SIG-M5 (cell line): Measurements from ENCODE around the gene SPRED2.

ENCODE experiments used
- DNase-seq: peaks from one replicate; lab custom pipeline; 2025; lab: John Stamatoyannopoulos, UW

Gene SPRED2, protein sequence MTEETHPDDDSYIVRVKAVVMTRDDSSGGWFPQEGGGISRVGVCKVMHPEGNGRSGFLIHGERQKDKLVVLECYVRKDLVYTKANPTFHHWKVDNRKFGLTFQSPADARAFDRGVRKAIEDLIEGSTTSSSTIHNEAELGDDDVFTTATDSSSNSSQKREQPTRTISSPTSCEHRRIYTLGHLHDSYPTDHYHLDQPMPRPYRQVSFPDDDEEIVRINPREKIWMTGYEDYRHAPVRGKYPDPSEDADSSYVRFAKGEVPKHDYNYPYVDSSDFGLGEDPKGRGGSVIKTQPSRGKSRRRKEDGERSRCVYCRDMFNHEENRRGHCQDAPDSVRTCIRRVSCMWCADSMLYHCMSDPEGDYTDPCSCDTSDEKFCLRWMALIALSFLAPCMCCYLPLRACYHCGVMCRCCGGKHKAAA

DNA sequence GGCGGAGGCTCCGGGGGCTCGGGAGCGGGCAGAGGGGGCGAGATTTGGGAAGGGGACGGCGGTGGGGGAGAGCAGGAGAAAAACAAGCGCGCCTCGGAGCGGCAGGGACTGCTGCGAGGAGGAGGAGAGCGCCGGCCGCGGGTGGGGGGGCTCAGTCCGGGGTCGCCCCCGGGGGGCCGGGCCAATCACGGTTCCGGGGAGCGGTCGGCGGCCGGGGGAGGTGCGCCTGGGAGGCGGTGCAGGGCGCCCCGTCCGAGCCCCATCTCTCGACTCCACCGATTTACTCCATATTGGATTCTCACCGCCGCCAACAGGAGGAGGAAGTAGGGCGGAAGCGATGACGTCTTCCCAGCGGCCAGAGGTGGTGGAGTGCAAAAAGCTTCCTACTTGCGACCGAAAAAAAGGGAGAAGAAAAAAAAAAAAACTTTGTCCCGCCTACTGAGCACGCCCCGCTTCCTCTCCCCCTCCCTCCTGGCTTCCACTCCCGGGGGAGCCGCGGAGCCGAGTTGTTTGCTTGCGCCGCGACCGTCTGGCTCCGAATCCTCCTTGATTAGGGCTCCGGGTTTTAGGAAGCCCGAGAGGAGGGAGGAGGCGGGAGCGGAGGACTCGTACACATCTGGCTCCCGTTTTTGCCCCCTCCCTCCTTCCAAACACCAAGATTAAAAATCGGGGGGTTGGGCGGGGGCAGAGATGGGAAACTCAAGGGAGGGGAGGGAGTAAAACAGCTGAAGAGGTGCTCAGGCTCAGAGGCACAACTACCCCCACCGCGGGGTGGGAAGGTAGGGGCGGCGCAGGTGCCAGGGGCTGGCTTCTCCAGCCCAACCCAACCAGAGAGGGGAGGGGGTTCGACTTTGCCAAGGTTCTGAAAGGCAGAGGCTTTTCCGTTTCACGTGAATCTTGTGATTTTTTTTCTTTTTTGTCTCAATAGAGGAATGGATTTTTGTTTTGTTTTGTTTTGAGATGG, at the start of gene SPRED2:
SPRED2 (minus strand) TSS at position 373 of the 964 bp plus-strand sequence. CDS start 612 bp downstream, outside the sequence.
- DNase-seq: peak; percentile 93

DNA sequence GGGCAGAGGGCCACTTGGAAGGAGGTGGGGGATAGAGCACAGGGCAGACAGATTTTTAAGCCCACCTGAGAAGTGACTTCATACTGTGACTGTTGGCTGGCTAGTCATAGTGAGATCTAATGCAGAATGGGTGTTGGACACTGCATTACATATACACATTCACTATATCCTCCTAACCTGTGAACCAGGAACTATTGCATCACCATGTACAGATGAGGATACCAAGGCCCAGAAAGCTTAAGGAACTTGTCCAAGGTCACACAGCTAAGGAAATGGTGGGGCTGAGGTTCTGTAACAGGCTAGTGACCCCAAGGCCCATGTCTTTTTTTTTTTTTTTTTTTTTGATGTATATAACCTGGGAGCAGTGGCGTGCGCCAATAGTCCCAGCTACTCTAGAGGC, 49.6 kb upstream of the SPRED2 start:
- DNase-seq: no peak

DNA sequence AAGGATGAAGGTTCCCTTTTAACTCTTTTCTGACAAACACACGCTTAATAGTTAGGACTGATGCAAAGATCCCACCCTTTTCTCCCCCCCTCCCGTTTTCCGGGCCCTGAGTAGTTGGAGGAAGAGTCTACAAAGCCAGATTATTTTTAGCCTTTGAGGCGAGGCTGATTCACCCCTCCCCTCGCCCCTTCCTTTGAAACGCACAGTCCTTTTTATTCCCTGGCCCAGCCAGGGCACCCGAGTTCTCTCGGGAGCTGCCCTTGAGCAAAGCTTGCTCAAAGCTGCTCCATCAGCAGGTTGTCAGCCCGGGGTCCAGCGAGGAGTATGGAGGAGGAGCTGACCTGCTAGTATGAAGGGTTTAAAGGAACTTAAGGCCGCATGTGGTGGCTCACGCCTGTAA, 47.1 kb upstream of the SPRED2 start:
- DNase-seq: no peak

DNA sequence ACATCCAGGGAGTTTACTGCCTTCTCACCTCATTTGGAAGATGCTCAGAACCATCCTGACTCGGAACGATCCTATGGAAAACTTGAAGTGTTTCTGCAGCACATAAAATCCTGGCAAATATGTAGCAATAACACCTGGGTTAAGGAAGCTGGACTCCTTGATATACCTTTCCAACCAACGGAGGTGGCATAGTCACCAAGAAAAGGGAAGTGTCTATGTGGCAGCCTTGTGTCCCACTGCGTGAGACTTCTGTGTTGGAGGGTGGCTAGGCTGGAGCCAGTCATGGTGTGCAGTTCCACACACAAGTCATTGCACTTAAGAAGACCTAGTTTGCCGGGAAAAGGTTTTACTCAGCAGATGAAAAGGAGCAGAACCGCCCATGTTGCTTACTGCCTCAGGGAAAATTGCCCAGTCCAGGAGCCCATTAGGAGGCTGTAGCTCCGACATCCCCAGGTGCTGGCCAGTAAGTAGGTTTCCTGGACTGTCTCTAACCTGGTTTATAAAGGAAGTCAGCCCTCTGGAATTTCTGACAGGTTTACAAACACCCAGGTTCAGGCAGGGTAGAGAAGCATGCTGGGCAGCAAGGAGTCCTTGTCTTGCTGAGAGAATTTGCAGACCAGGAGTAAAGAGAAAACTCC, 46.2 kb upstream of the SPRED2 start:
- no peak for DNase-seq

DNA sequence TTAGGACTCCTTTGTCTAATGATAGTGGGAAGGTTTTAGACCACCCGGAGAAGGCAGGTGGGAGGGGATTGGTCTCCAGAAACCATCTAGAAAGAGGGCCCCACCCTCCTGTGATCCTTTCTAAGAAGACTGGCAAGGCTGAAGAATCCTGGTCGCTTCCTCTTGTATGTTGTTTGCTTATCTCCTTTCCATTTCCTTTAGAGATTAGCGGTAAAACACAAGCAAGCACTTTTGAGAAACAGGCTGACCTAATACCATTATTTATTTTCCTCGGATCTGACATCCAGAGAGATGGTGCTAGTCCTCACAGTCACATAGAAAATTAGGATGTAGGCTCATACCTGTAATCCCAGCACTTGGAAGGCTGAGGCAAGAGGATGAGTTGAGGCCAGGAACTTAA, 45.2 kb upstream of the SPRED2 start:
- DNase-seq: no peak

DNA sequence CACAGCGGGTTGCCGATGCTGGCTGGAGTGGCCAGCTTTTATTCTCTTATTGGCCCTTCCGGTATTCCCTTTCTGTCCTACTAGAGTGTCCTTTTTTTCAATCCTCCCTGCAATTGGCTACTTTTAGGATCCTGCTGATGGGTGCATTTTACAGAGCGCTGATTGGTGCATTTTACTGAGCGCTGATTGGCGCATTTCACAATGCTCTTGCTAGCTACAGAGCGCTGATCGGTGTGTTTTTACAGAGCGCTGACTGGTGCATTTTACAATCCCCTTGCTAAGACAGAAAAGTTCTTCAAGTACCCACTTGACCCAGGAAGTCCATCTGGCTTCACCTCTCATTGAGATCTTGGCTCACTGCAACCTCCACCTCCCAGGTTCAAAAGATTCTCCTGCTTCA, 44.4 kb upstream of the SPRED2 start:
- DNase-seq: no peak

DNA sequence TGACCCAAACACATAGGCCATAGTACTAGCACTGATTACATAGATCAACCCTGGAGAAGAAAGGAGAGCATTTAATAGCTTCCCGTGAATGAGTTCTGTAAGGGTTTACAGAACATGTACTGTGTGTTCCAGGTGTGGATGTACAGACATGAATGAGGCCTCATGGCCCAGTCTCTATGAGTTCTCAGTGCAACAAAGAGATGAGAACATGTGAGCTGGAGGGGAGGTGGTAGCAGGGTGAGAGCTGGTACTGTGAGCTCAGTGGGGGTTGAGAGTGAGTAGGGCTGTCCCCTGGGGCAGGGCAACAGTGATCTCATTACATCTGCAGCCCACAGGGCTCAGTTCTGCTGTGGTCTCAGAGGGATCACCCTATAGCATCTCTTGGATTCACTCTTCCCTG, 42.6 kb upstream of the SPRED2 start:
- no peak for DNase-seq

DNA sequence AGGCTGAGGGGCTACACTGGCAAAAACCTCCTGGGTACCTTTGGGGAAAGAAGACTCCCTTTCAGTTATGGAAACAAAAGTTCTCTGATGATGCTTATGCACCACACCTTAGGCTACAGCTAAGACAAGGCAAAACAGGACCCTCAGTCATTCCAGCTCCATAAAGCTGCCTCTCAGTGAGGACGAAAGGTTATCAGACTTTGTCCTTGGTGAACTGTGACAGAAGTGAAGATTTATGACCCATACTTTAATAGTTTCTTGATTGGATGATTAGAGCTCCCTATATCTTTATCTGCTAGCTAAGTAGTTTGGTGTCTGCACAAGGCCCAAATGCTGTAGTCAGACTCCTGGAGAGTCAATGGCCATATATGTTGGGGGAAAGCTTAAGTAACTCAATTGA, 40.6 kb upstream of the SPRED2 start:
- no peak for DNase-seq

DNA sequence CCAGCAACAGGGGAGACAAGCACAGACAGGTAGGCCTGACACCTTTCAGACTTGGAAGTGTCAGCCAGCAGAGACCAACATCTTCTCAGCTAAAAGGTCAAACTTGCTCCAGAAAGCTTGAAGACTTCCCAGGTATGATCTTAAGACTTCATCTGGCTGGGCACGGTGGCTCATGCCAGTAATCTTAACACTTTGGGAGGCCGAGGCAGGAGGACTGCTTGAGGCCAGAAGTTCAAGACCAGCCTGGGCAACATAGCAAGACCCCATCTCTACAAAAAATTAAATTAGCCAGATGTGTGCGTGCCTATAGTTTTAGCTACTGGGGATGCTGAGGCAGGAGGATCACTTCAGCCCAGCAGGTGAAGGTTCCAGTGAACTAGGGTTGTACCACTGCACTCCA, 39.0 kb upstream of the SPRED2 start:
- DNase-seq: no peak

DNA sequence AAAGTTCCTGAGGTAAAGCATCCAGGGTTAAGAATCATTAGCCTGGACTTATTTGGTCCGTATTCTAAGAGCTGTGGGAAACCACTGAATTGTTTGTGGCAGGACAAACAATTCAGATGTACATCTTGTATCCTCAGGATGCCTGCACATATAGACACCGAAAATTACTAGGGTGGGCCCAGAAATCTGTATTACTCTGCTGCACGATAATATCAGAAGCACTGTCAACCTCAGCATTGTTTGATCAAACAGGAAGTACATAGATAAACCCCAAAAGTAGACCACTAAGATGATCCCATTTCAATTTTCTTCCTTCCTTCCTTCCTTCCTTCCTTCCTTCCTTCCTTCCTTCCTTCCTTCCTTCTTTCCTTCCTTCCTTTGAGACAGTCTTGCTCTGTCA, 34.2 kb upstream of the SPRED2 start:
- no peak for DNase-seq

DNA sequence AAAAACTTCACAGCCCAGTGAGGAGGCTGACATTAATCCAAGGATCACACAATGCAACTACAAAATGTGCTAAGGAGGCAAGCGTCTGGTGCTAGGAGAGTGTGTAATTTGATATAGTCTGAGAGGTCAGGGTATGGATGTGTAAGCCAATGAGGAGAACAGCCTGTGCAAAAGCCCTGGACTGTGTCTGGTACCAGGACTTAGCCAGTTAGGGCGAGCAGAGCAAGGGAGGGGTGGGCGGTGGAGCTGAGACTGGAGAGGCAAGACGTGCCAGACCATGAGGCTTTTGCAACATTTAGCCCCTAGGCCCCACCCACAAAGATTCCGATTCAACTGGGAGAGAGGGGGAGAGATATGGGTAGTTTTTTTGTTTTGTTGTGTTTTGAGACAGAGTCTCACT, 33.5 kb upstream of the SPRED2 start:
- no peak for DNase-seq

DNA sequence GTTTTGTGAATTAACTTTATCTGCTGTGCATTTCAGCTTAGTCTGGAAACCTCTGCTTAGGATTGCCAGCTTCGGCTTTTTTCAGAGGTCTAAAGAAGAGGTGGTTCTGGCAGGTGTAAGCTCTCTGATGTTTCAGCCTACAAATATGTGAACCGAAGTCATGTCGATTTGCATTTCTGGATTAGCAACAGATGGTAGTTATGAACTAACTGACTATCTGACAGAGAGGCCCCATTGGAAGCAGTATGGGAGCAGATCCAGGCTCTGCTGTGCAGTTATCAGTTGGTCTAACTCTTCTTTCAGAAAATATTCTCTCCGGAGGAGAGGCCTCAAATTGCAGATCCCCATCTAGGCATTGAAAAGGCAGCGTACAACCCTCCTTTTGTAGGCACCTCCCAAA, 32.7 kb upstream of the SPRED2 start:
- no peak for DNase-seq

DNA sequence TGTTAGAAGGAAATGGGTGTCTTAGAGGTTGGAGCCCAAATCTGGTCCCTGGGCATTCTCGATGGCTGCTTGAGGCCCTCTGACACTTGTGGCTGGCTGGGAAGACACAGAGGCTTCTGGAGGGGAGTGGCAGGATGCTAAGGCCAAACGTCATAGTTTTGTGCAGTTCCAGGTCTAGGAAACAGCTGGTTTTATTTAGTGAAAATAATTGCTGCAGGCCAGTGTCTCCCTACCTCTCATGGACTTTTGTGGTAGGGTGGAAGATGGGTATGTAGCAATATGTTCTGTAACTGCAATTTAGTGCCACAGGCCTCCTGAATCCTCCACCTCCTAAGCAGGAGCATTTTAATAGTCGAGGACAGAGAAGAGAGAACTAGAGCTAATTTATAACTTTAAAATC, 32.2 kb upstream of the SPRED2 start:
- DNase-seq: no peak

DNA sequence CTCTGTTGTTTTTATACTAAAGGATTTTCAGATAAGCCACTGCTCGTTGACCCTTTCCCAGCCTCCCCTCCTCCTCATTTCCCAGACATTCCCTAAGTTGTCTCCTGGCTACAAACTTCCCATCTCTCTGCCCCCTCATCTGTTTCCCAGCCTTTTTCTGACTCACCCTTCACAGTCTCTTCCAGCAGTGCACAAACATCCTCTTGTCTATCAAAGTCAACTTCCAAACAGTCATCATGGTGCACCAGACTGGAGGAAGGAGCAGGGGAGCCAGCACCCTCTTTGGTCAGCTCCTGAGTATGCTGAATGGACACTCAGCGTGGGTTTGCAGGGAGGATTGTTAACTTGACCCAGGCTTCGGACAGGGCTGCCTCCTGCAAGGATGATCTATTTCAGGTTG, 26.6 kb upstream of the SPRED2 start:
- no peak for DNase-seq

DNA sequence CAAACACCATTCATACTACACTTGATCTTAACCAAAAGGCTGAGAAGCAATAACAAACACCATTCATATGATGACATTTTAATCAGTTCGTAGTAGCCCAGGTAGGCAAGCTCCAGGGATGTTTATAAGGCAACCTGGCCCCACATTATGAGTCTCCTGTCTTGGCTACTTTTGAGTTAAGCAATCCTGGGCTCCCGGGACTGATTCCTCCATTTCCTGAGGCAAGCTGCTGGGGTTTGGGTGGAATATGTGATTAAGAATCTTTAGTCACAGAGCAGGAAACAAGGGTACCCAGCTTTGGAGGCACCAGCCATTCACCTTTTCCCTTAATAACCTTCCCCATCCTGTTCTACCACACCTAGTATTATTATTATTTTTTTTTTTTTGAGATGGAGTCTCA, 24.5 kb upstream of the SPRED2 start:
- no peak for DNase-seq

DNA sequence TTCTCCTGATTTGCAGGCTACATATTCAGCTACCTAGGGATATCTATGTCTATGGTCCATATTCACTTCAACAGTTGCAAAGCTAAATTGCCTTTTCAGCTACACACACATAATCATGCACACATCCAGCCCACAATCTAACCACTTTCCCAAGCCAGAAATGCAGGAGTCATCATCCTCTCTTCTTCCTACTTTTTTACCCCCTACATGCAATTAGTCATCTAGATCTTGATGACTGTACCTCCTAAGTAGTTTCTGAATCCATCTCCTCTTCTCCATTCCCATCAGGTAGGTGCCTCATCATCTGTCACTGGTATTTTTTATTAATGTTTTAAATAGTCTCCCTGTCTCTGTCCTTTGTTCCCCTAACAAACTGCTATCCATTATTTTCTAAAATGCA, 23.7 kb upstream of the SPRED2 start:
- no peak for DNase-seq

DNA sequence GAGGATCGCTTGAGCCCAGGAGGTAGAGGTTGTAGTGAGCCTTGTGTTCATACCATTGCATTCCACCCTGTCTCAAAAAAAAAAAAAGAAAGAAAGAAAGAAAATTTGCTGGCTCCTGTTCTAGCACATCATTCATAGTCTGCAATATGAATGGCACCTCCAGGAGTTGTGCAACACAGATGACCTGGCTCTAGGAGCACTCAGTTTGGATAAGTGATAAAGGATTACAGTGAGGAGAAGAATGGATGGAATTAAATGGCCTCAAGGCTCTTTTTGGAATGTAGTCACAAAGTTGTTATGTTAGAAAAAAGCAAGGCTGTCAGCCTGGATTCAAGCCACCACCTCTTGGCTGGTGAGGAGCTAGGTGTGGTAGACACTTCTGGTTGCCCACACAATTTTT, 21.5 kb upstream of the SPRED2 start:
- no peak for DNase-seq

DNA sequence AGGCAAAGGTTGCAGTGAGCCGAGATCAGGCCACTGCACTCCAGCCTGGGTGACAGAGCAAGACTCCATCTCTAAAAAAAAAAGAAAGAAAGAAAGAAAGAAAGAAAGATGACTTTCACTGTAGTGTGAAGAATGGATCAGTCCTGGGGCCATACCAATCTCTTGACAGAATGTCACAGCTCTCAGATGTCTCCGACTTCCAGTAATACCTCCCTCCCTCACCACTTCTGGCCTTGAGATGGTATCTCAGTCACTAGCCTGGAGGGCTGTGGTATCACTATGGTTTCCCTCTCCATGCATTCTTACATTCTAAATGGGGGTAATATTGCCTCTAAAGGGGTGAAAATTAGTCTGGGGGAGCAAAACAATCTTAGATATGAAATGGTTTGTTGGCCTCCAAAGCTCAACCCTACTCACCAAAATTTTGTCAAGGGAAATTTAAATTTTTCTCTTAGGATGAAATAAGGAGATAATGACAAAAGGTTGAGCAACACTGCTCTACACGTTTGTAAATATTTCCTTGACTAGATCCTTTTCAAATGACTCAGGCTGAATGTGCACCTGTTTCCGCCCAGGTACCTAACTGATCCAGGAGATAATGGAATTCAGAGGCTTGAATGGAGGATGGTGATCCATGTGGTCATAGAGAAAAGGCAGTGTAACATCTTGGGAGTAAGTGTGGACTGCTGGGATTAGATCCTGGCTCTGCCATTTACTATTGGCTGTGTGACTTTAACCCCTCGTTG, 19.9 kb upstream of the SPRED2 start:
- DNase-seq: no peak

DNA sequence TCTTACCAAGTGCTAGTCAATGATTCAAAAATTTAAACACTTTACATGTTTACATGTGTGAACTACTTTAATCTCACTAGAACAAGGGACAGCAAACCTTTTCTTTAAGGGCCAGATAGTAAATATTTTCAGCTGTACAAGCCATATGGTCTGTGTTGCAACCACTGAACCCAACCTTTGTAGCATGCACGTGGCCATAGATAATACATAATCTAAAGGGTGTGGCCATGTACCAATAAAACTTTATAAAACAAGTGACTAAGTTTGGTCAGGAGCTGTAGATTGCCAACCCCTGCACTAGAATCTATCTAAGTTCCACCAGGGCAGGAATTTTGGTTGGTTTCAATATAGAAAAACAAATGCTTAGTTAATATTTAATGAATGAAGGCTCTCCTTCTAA, 18.4 kb upstream of the SPRED2 start:
- DNase-seq: no peak

DNA sequence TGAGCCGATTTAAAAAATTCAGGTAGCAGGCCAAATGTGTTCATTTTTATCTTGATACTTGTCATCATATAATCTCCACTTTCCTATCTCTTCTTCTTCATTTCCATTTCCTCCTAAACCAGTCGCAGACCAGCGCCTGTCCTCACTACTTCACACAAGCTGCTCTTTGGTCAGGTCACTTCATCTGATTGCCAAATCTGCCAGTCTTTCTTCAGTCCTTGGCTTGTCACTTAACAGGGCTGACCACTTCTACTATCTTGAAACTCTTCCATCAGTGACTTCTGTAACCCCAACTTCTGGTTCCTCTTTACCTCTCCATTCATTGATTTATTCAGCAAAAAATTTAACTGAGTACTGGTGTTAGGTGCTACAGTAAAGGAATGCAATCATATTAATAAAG, 18.0 kb upstream of the SPRED2 start:
- no peak for DNase-seq

DNA sequence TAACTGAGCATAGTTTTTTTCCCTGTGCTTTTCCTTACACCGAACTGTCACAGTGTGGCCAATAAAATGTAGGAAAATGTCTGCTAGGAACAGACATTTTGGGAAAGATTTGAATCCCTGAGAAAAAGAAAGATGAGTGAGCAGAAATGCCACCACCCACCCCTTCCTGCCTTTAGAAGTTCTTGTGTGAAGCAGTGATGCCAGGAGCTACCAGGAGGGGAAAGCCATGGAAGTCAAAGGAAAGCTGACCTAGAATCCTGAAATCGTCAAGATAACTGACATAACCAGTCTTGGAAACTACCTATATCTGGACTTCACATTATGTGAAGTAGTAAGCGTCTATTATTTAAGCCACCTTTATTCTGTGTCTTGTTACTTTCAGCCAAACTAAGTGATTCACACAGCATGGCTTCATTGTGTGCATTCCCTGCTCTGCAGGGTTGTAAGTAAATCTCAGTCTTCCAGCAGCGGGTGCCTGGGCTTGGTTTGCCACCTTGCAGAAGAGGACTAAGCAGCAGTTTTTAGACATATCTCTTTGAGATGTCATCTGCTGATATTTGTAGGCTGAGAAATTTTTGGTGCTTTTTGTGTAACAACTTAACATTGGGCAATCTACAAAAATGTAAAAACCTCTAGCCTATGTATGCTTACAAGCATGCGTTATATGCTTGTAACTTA, 11.2 kb upstream of the SPRED2 start:
- DNase-seq: no peak
